ENCODE data around the gene MED19. TPM values are rescaled to one million over a fixed set of nuclear protein-coding genes. Genes with fewer than 3 reads are reported as not detected.

Gene MED19
- total RNA-seq, 1 experiment from 2014 or later, result 17.6 TPM

GRCh38 chr11:57679396-57679795 is 32.6 kb downstream of the MED19 start:
- Histone ChIP-seq H3K23ac (ENCODE audit: insufficient read length, low read depth, low read length) (no peak overlapping the region), H3K56ac (ENCODE audit: insufficient read length, low read depth, low read length) (no peak overlapping the region), H2BK15ac (ENCODE audit: low read depth, low read length) (no peak overlapping the region), H3K14ac (ENCODE audit: insufficient read depth, low read length) (no peak overlapping the region), H3K79me2 (ENCODE audit: insufficient read depth, low read length) (peaks cover 12% of the 10 kb centered on the region; the same call in 1 of the 2 replicates), H3K79me1 (ENCODE audit: insufficient read depth, low read depth, low read length, poor library complexity, severe bottlenecking) (peaks cover 11% of the 10 kb centered on the region), H3K23me2 (ENCODE audit: insufficient read length, low read depth, low read length, poor library complexity, severe bottlenecking) (no peaks in the 10 kb centered on the region), H3K4ac (ENCODE audit: low read depth, low read length) (no peak overlapping the region), H4K5ac (ENCODE audit: insufficient read length, low read depth, low read length) (no peak overlapping the region), H3K18ac (ENCODE audit: insufficient read length, low read depth, low read length) (no peak overlapping the region), H2BK20ac (ENCODE audit: low read depth, low read length, poor library complexity, severe bottlenecking) (no peak overlapping the region), H3K4me2 (ENCODE audit: insufficient read depth, insufficient read length, low read length) (no peak overlapping the region), H3K27me3 (ENCODE audit: insufficient read depth, low read length) (no peaks in the 10 kb centered on the region), H2BK12ac (ENCODE audit: insufficient read length, low read depth, low read length) (no peak overlapping the region), H2AFZ (ENCODE audit: low read length) (no peak overlapping the region), H3K27ac (ENCODE audit: insufficient read length, low read depth, low read length) (no peak overlapping the region), H3K4me1 (ENCODE audit: insufficient read depth, low read length) (no peaks in the 10 kb centered on the region; the same call in 1 of the 2 replicates), H2BK5ac (ENCODE audit: insufficient read length, low read length) (no peak overlapping the region), H3K9me3 (ENCODE audit: control insufficient read depth, low read depth, low read length) (no peaks in the 10 kb centered on the region), H4K8ac (replicated peaks; ENCODE audit: insufficient read length, low read depth, low read length) (no peak overlapping the region), H4K20me1 (ENCODE audit: control insufficient read depth, insufficient read depth, insufficient read length) (no peaks in the 10 kb centered on the region), H3K9ac (ENCODE audit: extremely low read depth, insufficient read length, low read length) (no peak overlapping the region), H4K91ac (ENCODE audit: insufficient read length, low read depth, low read length) (no peak overlapping the region), H2BK120ac (ENCODE audit: low read depth, low read length, poor library complexity, severe bottlenecking) (no peak overlapping the region), H2AK5ac (ENCODE audit: insufficient read length, low read length) (no peak overlapping the region), H3T11ph (ENCODE audit: low read length) (no peak overlapping the region)
- Mint-ChIP-seq H3K9me3 (no peaks in the 10 kb centered on the region; a peak in 2 of 5 replicates), H3K27me3 (ENCODE audit: low read depth) (no peaks in the 10 kb centered on the region), H3K4me3 (no peak overlapping the region), H3K36me3 (ENCODE audit: insufficient read depth in 1 of 3, low read depth in 3 of 3) (peaks cover 22 to 55% (median 33%) of the 10 kb centered on the region in 3 experiments), H3K27ac (no peak overlapping the region), H3K4me1 (peaks cover 17 to 25% of the 10 kb centered on the region in 2 experiments)
- TF ChIP-seq, protein P1, sequence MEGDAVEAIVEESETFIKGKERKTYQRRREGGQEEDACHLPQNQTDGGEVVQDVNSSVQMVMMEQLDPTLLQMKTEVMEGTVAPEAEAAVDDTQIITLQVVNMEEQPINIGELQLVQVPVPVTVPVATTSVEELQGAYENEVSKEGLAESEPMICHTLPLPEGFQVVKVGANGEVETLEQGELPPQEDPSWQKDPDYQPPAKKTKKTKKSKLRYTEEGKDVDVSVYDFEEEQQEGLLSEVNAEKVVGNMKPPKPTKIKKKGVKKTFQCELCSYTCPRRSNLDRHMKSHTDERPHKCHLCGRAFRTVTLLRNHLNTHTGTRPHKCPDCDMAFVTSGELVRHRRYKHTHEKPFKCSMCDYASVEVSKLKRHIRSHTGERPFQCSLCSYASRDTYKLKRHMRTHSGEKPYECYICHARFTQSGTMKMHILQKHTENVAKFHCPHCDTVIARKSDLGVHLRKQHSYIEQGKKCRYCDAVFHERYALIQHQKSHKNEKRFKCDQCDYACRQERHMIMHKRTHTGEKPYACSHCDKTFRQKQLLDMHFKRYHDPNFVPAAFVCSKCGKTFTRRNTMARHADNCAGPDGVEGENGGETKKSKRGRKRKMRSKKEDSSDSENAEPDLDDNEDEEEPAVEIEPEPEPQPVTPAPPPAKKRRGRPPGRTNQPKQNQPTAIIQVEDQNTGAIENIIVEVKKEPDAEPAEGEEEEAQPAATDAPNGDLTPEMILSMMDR (conservative IDR thresholded peaks at IDR 0.05), result no peak
- WGBS (ENCODE audit: extremely low coverage, insufficient read length, low lambda C conversion rate), result no CpG with 5 or more reads among the region's 4 CpGs
- DNase-seq, result no peak
